Measurements from ENCODE around the gene OLFML1. TPM values are rescaled to one million over a fixed set of nuclear protein-coding genes. Genes with fewer than 3 reads are reported as not detected.

The OLFML1 gene
- total RNA-seq, 1 experiment from 2014 or later = not detected

DNA sequence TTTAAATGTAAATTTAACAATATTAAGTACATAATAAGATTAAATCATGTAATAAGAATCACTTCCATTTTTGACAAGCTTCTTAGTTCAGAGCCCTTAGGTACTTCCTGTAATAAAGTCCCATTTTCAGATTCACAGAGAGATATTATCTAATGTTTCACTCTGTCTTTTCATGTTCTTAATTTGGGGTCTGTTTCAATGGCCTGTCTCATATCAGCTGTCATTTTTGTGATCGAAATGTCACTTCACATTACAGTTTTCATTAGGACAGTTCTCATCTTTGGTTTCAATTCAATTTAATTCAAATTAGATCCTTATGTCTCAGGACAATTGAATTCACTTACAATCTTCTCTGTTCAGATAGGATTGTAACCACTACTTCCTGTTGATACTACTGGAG, 22.6 kb upstream of the OLFML1 start:
- intact Hi-C loops (cut with micrococcal nuclease) = no loop called here
- Histone ChIP-seq H3K79me2 (ENCODE audit: low read length) (no peaks in the 10 kb centered on the region), H3K36me3 (ENCODE audit: low read depth, low read length) (no peaks in the 10 kb centered on the region), H3K9me2 (replicated peaks; ENCODE audit: low read length) (no peaks in the 10 kb centered on the region), H3F3A (ENCODE audit: low read length, unreplicated experiment) (no peaks in the 10 kb centered on the region), H3K4me1 (ENCODE audit: insufficient read depth, low read length) (no peaks in the 10 kb centered on the region), H4K20me1 (ENCODE audit: low read length) (no peaks in the 10 kb centered on the region), H3K9ac (ENCODE audit: low read length) (no peak overlapping the region), H3K9me3 (ENCODE audit: low read length) (no peaks in the 10 kb centered on the region), H3K27me3 (ENCODE audit: low read length) (no peaks in the 10 kb centered on the region), H3K27ac (ENCODE audit: low read length) (no peak overlapping the region), H3K4me3 (ENCODE audit: low read length) (no peak overlapping the region), H2AFZ (ENCODE audit: low read length) (no peak overlapping the region), H3K4me2 (ENCODE audit: low read length) (no peak overlapping the region)
- POLR2A ChIA-PET (ENCODE audit: unreplicated experiment) = no interaction called here
- no peak for ATAC-seq
- BruUV-seq (replicated peaks) = no TSS peak
- no peak for DNase-seq
- CTCF ChIA-PET = no interaction called here
- no peak for TF ChIP-seq EZH2 (IDR thresholded peaks at IDR 0.05; ENCODE audit: low read length, unreplicated experiment)
- TF ChIP-seq, protein P1, sequence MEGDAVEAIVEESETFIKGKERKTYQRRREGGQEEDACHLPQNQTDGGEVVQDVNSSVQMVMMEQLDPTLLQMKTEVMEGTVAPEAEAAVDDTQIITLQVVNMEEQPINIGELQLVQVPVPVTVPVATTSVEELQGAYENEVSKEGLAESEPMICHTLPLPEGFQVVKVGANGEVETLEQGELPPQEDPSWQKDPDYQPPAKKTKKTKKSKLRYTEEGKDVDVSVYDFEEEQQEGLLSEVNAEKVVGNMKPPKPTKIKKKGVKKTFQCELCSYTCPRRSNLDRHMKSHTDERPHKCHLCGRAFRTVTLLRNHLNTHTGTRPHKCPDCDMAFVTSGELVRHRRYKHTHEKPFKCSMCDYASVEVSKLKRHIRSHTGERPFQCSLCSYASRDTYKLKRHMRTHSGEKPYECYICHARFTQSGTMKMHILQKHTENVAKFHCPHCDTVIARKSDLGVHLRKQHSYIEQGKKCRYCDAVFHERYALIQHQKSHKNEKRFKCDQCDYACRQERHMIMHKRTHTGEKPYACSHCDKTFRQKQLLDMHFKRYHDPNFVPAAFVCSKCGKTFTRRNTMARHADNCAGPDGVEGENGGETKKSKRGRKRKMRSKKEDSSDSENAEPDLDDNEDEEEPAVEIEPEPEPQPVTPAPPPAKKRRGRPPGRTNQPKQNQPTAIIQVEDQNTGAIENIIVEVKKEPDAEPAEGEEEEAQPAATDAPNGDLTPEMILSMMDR (conservative IDR thresholded peaks at IDR 0.05; ENCODE audit: low read depth, low read length) = no peak
- no peak for TF ChIP-seq EZH2phosphoT487 (IDR thresholded peaks at IDR 0.05; ENCODE audit: borderline replicate concordance, low read length)

DNA sequence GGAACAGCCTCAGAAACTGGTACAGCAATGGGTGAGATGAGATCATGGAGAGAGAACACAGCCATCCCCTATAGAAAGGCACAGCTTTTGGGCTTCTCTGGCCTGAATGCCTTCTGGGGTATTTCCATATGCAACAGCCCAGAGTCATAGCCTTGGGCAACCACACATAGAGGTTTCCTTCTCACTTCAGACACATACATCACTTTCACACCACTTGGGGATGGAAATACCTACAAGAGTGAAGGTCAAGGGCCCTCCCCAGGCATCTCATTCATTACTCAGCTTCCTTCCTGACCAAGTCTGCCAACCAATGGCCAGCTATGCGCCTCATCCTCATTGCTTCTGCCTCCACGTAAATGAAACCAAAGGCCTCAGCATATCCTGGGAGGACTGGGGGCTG, 17.7 kb upstream of the OLFML1 start:
- DNase-seq (no peak), ATAC-seq (no peak)
- H3F3A ChIP-seq (ENCODE audit: low read length, unreplicated experiment) = no peaks in the 10 kb centered on the region
- BruUV-seq (replicated peaks) = no TSS peak
- no peaks in the 10 kb centered on the region for H3K79me2 ChIP-seq (ENCODE audit: low read length)
- intact Hi-C loops (cut with micrococcal nuclease) = no loop called here
- no peaks in the 10 kb centered on the region for H3K9me2 ChIP-seq (replicated peaks; ENCODE audit: low read length)
- no peaks in the 10 kb centered on the region for H3K27me3 ChIP-seq (ENCODE audit: low read length)
- H3K27ac ChIP-seq (ENCODE audit: low read length) = no peak overlapping the region
- no peak overlapping the region for H2AFZ ChIP-seq (ENCODE audit: low read length)
- ChIA-PET POLR2A (ENCODE audit: unreplicated experiment) (no interaction called here), CTCF (no interaction called here)
- H3K4me3 ChIP-seq (ENCODE audit: low read length) = no peak overlapping the region
- no peaks in the 10 kb centered on the region for H3K4me1 ChIP-seq (ENCODE audit: insufficient read depth, low read length)
- no peaks in the 10 kb centered on the region for H3K36me3 ChIP-seq (ENCODE audit: low read depth, low read length)
- no peaks in the 10 kb centered on the region for H3K9me3 ChIP-seq (ENCODE audit: low read length)
- H4K20me1 ChIP-seq (ENCODE audit: low read length) = no peaks in the 10 kb centered on the region
- no peak overlapping the region for H3K9ac ChIP-seq (ENCODE audit: low read length)
- no peak for TF ChIP-seq EZH2 (IDR thresholded peaks at IDR 0.05; ENCODE audit: low read length, unreplicated experiment)
- no peak for TF ChIP-seq EZH2phosphoT487 (IDR thresholded peaks at IDR 0.05; ENCODE audit: borderline replicate concordance, low read length)
- TF ChIP-seq, protein P1 (conservative IDR thresholded peaks at IDR 0.05; ENCODE audit: low read depth, low read length) = no peak
- no peak overlapping the region for H3K4me2 ChIP-seq (ENCODE audit: low read length)

DNA sequence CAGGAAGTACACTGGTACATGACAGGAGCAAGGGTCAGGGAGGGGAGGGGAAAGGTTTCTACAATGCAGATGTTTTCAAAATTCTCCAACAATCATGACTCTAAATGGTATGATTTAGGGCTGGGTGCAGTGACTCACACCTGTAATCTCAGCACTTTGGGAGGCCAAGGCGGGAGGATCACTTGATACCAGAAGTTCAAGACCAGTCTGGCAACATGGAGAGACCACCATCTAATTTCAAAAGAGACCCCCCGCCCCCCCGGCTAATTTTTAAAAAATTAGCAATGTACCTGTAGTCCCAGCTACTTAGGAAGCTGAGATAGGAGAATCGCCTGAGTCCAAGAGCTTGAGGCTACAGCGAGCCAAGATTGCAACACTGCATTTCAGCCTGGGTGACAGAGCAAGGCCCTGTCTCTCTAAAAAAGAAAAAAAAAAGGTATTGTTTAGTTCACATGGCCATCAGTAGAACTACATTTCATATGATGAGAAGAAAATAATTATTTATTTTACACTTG, 15.9 kb upstream of the OLFML1 start:
- no peaks in the 10 kb centered on the region for H3K9me3 ChIP-seq (ENCODE audit: low read length)
- TF ChIP-seq EZH2phosphoT487 (IDR thresholded peaks at IDR 0.05; ENCODE audit: borderline replicate concordance, low read length) (no peak), EZH2 (IDR thresholded peaks at IDR 0.05; ENCODE audit: low read length, unreplicated experiment) (no peak)
- TF ChIP-seq, protein P1 (conservative IDR thresholded peaks at IDR 0.05; ENCODE audit: low read depth, low read length) = no peak
- no peaks in the 10 kb centered on the region for H3K36me3 ChIP-seq (ENCODE audit: low read depth, low read length)
- POLR2A ChIA-PET (ENCODE audit: unreplicated experiment) = no interaction called here
- ATAC-seq (no peak), DNase-seq (no peak)
- H3K27me3 ChIP-seq (ENCODE audit: low read length) = no peaks in the 10 kb centered on the region
- no peak overlapping the region for H3K4me3 ChIP-seq (ENCODE audit: low read length)
- no peaks in the 10 kb centered on the region for H3K4me1 ChIP-seq (ENCODE audit: insufficient read depth, low read length)
- no peak overlapping the region for H3K9ac ChIP-seq (ENCODE audit: low read length)
- no peak overlapping the region for H3K27ac ChIP-seq (ENCODE audit: low read length)
- no peaks in the 10 kb centered on the region for H4K20me1 ChIP-seq (ENCODE audit: low read length)
- intact Hi-C loops (cut with micrococcal nuclease) = no loop called here
- no peak overlapping the region for H2AFZ ChIP-seq (ENCODE audit: low read length)
- CTCF ChIA-PET = no interaction called here
- no peaks in the 10 kb centered on the region for H3F3A ChIP-seq (ENCODE audit: low read length, unreplicated experiment)
- H3K79me2 ChIP-seq (ENCODE audit: low read length) = no peaks in the 10 kb centered on the region
- no peak overlapping the region for H3K4me2 ChIP-seq (ENCODE audit: low read length)
- BruUV-seq (replicated peaks) = no TSS peak
- no peaks in the 10 kb centered on the region for H3K9me2 ChIP-seq (replicated peaks; ENCODE audit: low read length)
